NCI-H2029 (cell line): ENCODE measurements around the gene SH3D19.
"Not testable (repeated sequence)": the region's sequence is repeated elsewhere in the genome, so short reads cannot be mapped to it uniquely, and the experiment has no call there.

Source experiments
- DNase-seq: peaks from one replicate; lab custom pipeline; 2025; lab: John Stamatoyannopoulos, UW

The SH3D19 gene

GRCh38 chr4:151267822-151268535 lies 57.4 kb downstream of the SH3D19 start:
- no peak for DNase-seq

- no peak for DNase-seq
Observed at GRCh38 chr4:151267104-151267503, 58.3 kb downstream of the SH3D19 start.

- DNase-seq: no peak
Observed at GRCh38 chr4:151266497-151266896, 58.9 kb downstream of the SH3D19 start.

- no peak for DNase-seq
Observed at GRCh38 chr4:151263455-151263854, 62.0 kb downstream of the SH3D19 start.

- no peak for DNase-seq
Observed at GRCh38 chr4:151260526-151260925, 64.9 kb downstream of the SH3D19 start.

GRCh38 chr4:151259752-151260151 lies 65.7 kb downstream of the SH3D19 start:
- no peak for DNase-seq

GRCh38 chr4:151257704-151258103 lies 67.7 kb downstream of the SH3D19 start:
- DNase-seq: no peak

- no peak for DNase-seq
Observed at GRCh38 chr4:151256134-151256533, 69.3 kb downstream of the SH3D19 start.

GRCh38 chr4:151255680-151256079 lies 69.7 kb downstream of the SH3D19 start:
- DNase-seq: not testable (repeated sequence)

GRCh38 chr4:151255226-151255625 lies 70.2 kb downstream of the SH3D19 start:
- not testable (repeated sequence) for DNase-seq

- DNase-seq: peak; percentile 76
Observed at GRCh38 chr4:151251603-151252304, 73.7 kb downstream of the SH3D19 start.

GRCh38 chr4:151250706-151251105 lies 74.7 kb downstream of the SH3D19 start:
- DNase-seq: no peak

GRCh38 chr4:151248519-151248918 lies 76.9 kb downstream of the SH3D19 start:
- DNase-seq: no peak

GRCh38 chr4:151247395-151247794 lies 78.0 kb downstream of the SH3D19 start:
- no peak for DNase-seq

- DNase-seq: no peak
Observed at GRCh38 chr4:151246742-151247141, 78.7 kb downstream of the SH3D19 start.

GRCh38 chr4:151242305-151242704 lies 83.1 kb downstream of the SH3D19 start:
- DNase-seq: no peak

GRCh38 chr4:151239608-151240007 lies 85.8 kb downstream of the SH3D19 start:
- DNase-seq: no peak

- DNase-seq: no peak
Observed at GRCh38 chr4:151238477-151238876, 86.9 kb downstream of the SH3D19 start.

GRCh38 chr4:151236036-151236435 lies 89.4 kb downstream of the SH3D19 start:
- DNase-seq: no peak

- DNase-seq: not testable (repeated sequence)
Observed at GRCh38 chr4:151235373-151235772, 90.0 kb downstream of the SH3D19 start.

GRCh38 chr4:151233600-151233999 lies 91.8 kb downstream of the SH3D19 start:
- DNase-seq: no peak

GRCh38 chr4:151231915-151232595 lies 93.3 kb downstream of the SH3D19 start:
- no peak for DNase-seq
